NAMALWA (cell line): ENCODE data around the gene OGDH.

Experiments
- DNase-seq: peaks from one replicate; pipeline ENCODE4 v3.0.0-alpha.2; 2015; ENCODE audit warnings: low spot score

Gene OGDH

DNA sequence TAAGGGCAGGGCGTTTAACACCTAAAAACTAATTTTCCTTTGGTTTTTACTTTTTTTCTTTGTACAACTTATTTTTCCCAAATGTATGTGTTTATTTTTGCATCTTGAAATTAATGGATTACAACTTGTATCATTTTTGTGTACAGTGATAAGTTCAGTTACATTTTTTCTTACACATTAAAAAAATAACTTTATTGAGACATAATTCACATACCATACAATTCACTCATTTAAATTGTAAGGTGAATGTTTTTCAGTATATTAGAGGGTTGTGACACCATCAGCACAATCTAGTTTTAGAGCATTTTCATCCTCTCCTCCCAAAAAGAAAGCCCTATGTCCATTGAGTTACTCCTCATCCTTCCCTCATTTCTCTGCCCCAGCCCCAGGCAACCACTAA lies 11.6 kb downstream of the OGDH start:
- DNase-seq = no peak

DNA sequence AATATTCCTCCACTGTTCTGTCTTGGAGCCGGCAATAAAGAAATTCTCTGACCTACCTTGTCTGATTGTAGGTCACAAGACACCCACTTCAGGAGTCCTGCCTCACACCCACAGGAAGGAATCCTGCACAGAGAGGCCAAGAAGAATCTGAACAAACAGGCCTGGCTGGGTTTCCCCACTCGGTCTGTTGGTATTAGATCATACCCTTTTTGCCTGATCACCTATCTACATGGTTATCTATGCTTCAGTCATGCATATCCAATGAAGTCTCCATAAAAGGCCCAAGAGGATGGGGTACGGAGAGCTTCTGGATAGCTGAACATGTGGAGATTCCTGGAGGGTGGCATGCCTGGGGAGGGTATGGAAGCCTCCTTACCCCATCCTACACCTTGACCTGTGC lies 12.3 kb downstream of the OGDH start:
- DNase-seq = no peak

DNA sequence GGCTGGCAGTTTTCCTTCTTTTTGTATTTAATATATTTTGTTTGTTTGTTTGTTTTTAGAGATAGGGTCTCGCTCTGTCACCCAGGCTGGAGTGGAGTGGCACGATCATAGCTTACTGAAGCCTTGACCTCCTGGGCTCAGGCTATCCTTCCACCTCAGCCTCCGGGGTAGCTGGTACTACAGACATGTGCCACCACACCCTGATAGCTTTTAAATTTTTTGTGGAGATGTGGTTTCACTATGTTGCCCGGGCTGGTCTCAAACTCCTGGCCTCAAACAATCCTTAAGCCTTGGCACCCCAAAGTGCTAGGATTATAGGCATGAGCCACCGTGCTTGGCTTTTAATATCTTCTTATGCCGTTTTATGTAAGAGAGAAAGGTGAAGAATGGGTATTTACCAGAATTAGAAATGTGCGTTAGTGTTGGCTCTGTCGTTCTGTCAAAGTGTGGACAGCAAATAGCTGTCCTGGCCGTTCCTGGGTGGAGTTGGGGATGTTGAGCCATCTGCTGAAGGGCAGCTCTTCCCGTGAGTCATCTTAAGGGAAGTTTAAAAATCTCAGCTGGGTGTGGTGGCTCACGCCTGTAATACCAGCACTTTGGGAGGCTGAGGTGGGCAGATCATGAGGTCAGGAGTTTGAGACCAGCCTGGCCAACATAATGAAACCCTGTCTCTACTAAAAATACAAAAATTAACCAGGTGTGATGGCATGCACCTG lies 14.8 kb downstream of the OGDH start:
- DNase-seq = no peak

DNA sequence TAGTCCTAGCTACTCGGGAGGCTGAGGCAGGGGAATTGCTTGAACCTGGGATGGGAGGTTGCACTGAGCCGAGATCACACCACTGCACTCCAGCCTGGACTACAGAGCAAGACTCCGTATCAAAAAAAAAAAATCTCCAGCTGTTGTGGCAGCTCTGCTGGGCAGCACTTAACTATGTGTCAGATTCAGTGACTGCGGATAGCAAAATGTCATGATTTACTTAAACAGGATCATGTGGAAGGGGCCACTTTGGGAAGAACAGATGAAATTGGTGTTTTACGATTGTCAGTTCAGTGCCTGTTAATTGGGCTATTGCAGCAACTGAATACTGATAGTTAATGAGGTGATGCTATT lies 15.3 kb downstream of the OGDH start:
- DNase-seq = no peak

DNA sequence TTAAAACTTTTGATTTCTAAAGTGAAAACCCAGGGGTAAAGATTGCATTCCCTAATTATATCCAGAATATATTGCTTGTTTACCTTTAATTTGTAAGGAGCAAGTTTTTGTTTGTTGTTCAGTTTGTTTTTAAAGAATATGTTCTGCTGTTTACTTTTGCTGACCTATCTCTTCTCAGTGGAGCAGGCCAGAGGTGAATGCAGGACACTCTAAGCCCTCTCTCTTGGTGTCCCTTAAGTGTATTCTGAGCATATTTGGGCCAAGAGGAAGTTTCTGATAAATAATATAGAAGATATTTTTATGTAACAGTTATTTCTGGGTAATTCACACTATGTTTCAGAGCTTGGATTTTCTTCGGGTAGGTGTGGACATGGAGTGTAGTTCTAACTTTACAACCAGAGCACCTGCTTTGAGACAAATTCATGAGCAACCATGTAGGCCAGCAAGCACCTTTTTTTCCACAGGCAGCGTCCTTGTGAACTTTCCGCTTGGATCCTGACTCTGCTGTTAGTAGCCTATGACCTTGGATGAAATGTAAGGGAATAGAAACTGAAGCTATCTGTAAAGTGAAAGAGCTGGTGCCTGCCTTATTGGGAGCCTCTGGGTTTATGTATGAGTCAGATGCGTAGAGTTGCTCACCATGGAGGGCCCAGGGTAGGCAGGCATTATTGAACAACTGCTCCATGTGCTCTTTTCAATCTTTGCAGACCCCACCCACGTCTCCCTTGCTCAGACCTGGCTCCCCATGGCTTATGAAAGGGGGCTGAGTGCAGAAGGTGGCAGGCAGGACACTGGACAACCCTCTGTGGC lies 16.1 kb downstream of the OGDH start:
- no peak for DNase-seq

DNA sequence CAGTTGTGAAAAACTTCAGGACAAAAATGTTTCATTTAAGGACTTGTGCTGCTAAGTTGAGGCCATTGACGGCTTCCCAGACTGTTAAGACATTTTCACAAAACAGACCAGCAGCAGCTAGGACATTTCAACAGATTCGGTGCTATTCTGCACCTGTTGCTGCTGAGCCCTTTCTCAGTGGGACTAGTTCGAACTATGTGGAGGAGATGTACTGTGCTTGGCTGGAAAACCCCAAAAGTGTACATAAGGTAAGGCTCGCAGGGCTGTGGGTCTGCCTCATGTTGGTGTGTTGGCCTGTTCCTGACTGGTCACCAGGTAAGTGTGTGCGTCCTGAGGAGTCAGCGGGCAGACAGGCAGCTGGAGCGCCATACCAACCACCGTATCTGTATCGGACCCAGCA lies 17.9 kb downstream of the OGDH start:
- no peak for DNase-seq

DNA sequence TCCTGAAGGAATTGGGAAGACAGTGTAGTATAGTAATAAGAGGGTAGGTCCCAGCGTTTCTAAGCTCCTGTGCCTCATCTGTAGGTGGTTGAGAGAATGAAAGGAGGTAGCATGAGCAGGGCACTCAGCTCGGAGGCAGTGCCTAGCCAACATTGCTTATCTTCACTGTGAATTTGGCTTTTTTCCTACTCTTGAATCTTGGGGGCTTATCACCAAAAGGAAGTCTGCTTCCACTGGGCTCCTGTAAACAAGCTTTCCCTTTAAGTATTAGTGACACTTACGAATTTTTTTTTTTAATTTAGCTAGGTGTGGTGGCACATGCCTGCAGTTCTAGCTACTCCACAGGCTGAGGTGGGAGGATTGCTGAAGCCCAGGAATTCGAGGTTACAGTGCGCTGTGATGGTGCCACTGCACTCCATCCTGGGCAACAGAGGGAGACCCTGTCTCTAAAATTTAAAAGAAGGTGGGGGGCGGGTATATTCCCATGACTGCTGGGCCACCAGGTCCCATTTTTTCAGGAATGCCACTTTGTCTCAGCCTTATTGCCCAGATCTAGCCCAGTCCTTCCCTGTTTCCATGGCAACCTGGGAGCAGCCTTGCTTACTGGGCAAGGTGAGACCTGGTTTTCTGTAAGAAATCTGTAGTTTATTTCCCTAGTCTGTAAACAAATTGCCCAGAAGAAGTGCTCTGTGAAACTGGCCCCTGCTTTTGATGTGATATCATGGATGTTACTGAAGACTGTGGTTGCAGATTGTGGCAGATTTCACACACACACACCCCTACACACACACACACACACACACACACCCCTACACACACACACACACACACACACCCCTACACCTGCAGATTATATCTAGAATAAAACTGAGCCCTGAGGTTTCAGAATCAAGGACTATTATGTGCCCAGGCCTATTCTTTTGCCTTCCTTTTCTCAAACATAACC lies 19.4 kb downstream of the OGDH start:
- no peak for DNase-seq

DNA sequence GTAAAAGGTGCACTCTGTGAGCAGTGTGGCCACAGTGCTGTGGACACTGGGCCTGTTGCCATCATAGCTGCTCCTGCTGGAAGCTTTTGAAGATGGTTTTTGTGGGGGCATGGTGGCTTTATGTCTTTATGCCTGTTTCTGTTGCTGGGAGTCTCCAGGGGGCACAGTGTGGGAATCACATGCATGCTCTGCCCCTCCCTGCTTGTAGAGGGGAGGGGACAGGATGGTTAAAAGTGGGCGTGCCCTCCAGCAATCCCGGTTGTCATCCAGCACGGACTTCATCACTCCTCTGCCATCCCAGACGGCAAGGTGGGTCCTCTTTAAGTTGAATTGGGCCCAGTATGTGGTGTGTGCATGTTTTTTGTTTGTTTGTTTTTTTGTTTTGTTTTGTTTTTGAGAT lies 20.2 kb downstream of the OGDH start:
- no peak for DNase-seq

DNA sequence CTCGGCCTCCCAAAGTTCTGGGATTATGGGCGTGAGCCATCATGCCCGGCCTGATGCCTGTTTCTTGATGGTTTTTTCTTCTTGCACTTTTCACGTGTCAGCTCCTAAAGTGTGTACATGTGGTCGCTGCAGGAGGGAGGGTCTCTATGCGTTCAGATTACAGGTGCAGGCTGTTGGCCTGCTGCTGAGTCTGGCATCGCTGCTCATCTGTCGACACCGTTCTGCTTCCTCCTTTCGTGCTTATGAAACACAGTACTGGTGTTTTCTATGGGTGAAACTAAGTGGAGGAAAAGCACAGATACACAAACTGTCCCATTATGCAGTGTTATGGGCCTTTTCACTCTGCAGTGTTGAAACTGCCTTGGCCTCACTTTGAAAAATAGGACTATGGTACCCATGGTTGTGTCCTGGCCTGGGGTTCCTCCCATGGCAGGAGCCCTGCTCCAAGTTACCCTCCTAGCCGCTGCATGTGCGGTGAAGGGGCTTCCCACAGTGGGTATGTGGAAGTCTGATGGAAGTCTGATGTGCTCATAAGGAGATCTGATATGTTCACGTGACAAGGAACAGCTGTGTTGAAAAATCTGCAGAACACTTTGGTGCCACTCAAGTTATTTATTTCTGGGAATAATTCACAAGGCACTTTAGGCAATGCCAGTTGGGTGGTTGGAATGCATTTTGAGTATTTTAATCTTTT lies 23.5 kb downstream of the OGDH start:
- DNase-seq = peak; percentile 74

DNA sequence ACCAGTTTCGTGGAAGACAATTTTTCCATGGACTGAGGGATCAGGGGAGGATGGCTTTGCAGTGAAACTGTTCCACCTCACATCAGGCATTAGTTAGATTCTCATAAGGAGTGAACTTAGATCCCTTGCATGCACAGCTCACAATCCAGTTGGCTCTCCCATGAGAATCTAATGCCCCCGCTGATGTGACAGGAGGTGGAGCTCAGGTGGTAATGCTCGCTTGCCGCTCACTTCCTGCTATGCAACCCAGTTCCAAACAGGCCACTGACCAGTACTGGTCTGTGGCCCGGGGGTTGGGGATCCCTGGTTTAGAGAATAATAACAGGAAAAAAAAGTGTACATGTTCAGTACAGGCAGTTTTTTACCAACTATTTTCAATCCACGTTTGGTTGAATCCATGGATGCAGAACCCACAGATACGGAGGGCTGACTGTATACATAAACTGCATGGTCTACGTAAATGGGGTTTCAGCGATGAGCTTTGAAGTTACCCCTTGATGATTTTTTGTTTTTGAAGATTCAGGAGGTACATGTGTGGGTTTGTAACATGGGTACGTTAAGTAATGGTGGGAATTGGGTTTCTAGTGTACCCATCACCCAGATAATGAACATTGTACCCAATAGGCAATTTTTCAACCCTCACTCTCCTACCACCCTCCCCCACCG lies 24.5 kb downstream of the OGDH start:
- DNase-seq = no peak

DNA sequence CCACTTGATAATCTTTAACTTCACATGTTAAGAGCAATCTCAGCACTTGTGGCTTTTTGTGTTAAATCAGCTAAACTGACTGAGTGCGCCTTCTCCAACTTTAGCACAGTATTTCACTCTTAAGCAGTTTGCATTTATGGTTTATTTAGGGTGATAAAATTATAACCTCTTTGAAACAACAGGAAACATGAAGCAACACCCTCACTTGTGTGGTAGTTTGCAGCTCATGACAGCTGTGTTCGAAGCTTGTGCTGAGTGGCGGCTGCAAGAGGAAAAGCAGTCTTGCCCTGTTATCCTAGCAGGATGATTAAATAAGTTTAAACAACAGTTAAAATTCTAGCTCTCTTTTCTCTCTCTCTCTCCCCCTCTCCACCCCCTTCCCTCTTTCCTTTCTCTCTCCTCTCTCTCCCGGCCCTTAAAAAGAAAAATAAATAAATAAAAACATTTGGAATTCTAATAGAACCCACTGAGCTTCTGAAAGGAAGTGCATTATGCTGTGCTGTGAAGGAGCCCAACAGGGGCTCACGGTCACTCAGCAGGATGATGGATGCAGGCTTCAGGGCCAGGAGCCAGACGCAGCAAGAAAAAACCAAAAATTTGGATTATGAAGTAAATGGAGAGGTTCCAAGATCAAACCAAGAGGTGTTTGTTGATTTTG lies 25.2 kb downstream of the OGDH start:
- DNase-seq = peak; percentile 66

DNA sequence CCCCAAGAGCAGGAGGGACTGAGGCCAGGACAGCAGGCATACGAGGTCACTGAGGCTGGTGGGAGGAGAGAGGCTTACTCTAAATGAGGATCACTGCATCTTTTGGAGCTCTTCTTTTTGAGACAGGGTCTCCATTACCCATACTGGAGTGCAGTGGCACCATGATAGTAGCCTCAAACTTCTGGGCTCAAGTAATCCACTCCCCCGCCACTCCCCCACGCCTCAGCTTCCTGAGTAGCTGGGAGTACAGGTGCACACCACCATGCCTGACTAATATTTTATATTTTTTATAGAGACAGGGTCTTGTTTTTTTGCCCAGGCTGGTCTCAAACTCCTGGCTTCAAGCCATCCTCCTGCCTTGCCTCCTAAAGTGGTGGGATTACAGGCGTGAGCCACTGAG lies 25.8 kb downstream of the OGDH start:
- no peak for DNase-seq

DNA sequence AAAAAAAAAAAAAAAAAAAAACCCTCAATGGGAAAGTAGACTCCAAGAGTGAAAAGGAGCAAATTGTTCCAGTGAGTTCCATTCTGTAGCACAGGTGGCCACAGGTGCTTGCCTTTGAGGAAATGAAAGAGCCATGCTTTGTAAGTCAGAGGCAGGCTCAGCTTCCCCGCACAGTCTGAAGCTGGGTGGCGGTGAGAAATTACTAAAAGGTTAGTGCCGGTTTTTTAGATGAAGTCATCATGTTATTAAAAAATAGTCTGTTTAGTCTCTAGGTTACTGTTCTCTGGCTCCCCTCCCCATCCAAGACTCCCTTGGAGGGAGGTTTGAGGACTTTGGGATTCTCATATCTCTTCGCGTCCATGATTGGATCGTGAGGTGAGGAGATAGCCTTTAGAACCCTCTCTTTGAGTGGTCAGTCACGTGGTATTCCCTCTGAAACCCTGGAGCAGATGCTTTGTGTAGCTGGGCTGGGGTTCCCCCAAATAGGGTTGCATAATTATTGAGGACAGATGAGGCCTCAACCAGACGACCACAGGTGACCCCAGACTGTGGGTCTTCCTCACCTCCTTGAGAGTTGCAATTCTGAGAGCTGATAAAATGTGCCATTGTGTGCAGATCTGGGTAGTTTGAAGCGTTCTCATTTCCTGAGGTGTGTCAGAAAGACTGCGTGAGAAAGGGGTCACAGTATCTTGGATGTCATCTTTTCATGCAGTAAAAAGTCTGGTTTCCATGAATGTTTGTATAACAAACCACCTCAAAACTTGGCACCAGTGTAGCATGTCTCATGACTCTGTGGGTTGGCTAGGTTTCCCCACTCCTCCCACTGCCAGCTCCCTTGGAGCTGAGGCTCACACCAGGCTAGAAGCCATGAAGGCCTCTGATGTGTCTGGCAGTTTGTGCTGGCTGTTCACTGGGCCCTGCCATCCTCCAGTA lies 27.1 kb downstream of the OGDH start:
- peak; percentile 62 for DNase-seq

DNA sequence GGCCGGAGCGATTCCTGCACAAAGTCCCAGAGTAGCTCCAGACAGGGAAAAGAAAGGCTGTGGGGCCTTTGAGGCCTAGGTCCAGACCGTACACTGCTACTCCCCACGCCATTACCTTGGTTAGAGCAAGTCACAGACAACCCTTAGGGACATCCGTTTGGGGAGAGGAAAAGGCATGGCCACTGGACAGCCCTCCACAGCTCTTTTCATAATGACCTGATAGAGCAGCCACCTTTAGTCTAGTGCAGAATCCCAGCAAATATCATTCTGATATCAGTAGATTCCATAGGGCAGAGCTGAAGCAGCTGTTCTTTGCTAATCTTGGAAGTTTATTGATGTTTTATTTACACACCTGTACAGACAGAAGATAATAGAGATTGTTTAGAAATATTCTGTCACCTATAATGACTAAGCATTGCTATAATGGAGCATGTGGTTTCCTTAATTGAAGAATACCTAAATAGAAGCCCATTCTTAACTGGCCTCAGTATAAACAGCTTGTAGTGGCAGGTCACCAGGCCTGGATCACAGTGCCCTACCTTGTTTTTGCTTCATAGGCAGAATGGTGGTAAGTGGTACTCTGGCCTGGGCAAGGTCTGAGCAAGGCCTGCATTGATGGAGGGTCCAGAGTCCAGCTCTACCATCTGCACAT lies 27.9 kb downstream of the OGDH start:
- no peak for DNase-seq

DNA sequence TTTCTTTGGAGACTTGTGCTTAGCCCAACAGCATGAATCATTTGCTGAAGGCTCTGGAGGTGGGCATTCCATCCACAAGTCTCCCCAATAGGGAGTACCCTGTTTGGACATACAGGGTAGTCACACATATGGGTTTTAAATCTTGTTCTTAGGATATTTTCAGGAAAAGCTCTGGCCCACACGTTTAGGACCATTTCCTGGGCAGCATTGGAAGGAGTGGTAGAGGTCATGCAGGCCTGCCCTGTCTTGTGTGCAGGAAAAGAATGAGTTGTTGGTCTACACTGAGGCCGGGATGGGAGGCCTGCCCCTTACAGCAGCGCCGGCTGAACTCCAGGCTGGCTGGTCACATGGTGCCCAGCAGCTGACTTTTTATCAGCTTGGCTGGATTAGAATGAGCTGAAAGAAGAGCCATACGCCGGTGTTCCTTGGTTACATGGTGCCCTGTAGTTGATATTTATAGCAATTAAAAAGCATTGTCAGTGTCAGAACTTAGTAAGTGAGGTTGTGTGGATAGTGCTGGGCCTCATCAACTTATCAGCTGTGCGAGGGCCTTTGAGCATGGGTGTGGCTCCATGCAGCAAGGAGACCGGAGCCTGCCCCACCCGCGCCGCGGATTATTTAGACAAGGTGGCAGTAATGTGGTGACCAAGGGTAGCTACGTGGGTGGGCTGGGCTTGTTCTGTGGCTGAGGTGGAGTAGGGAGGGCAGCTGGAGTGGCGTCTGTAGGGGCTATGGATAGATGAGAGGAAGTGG lies 28.6 kb downstream of the OGDH start:
- no peak for DNase-seq

DNA sequence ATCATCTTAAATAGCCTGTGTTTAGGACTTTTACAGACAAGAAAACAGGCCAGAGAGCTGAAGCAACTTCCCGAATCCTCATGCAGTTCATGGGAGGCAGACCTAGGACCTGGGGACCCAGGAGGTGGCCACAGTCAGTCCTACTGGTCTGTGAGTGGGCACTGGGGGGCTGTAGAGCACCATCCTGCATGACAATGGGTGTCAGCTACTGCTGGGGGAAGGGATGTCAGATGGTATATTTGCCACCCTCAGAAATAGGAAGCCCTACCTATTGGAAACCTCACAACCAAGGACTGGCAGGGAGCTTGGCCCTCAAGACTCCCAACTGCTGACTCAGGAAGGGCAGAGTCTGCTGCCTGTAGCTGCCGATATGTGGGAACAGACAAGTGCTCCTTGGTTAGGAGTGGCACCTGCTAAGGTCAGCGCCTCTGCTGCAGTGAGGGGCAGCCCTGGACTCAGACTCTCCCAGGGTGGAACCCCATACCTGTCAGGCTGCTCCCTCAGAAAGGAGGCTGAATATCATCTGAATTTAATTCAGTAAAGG lies 29.7 kb downstream of the OGDH start:
- no peak for DNase-seq

DNA sequence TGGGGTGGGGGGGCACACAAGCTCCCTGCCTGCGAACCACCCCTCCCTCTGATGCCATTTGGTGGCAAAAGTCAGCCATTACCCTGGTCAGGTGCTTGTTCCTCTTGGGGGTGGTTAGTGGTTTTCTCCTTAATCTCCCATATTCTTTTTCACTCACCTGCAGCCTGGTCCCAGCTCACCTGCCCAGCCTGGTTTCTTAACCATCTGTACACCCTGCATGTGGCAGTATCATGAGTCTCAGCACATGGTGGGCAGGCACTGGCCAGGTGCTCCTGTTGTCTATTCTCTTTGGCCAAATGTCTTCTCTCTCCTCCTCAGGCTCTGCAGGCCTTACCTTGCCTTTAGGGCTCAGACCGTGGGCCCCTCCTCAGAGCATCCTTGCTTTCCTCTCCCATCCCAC lies 30.5 kb downstream of the OGDH start:
- DNase-seq = no peak
